NCI-H510A (cell line): Measurements from ENCODE around the gene HSPB8.
"Not testable (repeated sequence)": the region's sequence is repeated elsewhere in the genome, so short reads cannot be mapped to it uniquely, and the experiment has no call there.

Experiments used
- DNase-seq: peaks from one replicate; lab custom pipeline; 2025; lab: John Stamatoyannopoulos, UW

The HSPB8 gene

DNA sequence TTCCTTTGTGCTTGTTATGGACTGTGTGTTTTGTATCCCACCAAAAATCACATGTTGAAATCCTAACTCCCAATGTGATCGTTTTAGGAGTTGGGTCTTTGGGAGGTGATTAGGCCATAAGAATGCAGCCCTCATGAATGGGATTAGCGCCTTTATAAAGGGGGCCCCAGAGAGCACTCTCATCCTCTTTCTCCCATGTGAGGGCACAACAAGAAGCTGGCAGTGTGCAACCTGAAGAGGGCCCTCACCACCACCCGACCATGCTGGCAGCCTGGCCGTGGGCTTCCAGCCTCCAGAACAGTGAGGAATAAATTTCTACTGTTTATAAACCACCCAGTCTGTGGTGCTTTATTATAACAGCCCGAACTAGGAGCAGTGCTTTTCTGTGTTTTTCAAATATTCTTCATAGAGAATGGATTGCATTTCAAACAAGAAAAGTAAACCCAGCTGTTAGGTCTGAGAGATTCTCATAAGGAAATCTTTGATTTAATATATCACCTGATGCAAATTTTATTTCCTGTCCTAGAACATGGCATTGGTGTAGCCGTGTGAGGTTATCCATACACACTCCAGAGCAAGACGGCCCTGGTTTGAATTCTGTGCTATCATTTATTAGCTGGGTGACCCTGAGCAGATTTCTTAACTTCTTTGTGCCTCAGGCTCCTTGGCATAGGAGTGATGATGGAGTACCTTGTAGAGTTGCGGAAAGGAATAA, 27.8 kb downstream of the HSPB8 start:
- no peak for DNase-seq

DNA sequence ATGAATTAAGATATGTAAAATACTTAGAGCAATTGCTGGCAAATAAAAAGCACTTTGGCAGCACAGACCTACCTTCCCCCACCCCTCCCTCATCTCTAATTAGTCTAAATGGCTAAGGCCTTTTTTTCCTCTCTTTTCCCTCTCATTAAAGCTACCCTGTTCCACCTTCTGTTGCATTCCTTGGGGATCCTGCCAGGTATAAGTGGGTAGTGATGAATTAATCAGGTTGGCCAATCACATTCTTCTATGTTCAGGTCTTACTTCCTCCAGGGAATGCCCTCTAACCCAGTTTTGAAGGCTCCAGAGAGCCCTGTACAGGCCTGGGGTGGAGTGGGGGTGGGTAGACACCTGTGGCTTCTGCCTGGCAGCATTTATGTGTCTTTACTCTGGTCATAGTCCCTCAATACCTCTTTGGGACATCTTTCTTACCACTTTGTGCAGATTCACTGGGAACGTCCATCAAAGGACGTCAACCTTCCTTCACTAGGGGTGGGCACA, 28.4 kb downstream of the HSPB8 start:
- no peak for DNase-seq

DNA sequence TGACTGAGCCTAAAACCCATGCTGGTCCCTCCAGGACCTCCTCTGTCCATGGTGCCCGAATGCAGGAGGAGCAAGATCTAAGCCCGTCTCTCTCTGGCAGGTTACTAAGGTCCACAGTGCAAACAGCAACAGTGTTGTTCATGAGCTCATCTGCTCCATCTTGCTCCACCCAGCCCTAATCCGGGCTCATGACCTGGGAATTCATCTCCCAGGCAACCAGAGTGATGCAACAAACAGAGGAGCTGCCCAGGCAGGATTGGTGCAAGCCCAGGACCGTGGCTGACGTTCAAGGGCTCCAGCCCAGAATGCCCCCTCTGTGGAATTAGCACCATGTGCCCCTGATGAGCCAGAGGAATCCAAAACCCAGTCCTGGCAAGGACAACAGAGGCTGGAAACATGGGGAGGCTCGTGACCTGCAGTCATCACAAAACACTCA, 29.9 kb downstream of the HSPB8 start:
- DNase-seq, result peak; percentile 54

DNA sequence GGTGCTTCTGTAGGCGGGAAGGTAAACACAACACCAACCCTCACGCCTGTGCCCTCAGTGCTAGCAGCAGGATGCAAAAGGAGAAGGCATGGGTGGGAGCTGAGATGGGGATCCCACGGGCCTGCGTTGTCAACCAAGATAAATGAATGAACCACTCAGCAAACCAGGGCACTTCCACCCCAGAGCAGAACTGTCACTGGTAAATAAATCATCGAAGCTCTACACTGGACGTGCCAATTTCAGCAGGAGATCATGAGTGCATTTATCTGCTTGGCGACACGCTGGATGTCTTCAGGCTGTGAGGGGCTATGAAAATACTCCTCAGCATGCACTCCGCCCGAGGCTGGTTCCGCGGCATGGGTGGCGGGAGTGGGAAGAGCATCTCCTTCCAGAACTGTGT, 33.2 kb downstream of the HSPB8 start:
- no peak for DNase-seq

DNA sequence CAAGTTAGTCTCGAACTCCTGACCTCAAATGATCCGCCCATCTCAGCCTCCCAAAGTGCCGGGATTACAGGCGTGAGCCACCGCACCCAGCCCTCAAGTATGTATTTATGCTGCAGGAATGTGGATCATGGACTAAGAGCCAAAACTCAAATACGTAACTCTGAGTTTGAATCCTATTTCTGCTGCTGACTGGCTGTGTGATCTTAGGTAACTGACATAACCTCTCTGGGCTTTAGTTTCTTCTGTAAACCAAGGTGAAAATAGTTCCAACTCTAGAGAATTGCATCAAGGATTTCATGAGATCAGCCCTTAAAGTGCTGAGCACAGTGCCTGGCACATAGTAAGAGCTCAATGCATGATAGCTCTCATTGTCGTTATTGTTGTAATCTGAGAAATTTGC, 37.4 kb downstream of the HSPB8 start:
- DNase-seq, result no peak

DNA sequence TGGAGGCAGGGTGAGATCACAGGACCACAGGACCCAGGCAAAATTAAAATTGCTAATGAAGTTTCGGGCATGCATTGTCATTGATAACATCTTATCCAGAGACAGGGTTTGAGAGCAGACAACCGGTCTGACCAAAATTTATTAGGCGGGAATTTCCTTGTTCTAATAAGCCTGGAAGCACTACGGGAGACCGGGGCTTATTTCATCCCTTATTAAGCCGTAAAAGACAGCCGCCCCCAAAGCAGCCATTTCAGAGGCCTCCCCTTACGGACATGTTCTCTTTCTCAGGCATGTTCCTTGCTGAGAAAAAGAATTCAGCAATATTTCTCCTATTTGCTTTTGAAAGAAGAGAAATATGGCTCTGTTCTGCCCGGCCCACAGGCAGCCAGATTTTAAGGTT, 40.1 kb downstream of the HSPB8 start:
- DNase-seq, result not testable (repeated sequence)

DNA sequence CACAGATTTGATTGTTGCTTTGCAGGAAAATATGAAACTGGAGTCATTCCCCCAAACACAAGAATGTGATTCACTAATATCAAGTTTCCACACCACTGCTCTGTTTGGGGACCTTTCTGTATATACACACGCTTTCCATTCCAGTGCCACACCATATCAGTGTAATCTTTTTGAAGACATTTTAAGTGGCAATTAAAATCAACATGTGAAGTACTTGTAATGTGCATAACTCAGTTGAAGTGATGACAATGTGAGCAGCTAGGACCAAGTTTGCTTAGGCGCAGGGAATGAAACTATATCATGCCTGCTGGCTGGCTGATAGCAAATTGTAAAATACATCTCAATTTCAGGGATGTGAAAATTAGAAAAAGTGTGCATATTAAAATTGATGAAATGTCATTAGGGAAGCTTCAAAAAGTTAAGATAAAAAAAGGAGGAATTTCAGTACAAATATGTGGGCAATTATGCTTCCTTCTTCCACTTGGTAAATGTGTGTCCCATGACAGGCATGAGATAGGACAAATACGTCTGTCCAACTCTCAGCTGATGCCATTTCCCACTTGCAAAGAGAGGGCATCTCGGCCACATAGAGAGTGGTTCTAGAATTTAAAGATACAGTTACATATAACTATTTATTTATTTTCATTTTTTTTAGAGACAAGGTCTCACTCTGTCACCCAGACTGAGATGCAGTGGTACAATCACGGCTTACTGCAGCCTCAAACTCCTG, 43.7 kb downstream of the HSPB8 start:
- DNase-seq, result peak; percentile 35

DNA sequence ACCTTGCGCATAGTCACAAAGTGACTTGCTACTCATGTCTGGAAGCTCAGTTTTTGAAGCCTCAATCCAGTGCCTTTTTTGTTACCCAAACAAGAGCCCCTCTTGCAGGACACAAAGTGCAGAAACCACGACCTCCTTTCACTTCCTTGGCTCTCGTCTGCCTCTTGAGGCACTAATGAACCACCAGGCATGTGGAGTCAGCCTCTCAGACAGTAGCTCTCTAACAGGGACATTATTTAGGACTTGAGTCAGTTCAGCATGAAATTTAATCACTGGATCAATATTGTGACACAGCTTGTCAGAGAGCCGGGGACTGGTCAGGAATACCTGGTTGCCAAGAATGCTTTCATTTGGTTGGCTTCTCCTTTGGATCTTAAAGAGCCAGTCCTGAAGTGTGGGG, 46.7 kb downstream of the HSPB8 start:
- peak; percentile 34 for DNase-seq

DNA sequence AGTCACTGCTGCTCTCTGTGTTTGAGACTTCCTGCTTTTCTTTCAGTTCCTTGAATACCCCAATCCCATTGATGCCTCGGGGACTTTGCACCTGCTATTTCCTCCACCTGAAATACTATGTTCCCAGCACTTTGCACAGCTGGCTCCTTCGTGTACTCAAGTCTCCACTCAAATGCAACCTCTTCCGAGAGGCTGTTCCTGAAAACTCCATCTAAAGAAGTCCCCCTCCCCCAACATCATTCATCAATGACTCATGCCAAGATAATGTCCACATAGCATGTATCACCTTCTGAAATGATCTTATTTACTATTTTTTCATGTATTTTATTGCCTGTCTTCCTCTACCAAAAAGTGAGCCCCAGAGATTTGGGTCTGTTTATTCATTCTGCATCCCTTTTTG, 48.6 kb downstream of the HSPB8 start:
- DNase-seq, result no peak

DNA sequence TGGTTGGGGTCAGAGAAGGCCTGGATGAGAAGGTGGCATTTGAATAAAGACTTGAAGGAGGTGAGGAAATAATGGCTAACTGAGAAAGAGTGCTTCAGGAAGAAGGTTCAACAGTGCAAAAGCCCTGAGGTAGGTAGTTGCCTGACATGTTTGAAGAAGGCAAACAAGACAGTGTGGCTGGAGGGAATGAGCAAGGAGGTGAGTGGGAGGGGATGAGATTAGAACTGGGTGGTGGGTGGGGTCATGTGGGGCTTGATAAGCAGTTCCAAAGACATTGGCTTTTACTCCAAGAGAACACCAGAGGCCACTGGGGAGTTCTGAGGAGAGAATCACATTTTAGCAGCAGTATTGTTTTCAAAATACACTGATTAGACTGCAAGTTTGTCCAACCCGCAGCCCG, 50.5 kb downstream of the HSPB8 start:
- no peak for DNase-seq

DNA sequence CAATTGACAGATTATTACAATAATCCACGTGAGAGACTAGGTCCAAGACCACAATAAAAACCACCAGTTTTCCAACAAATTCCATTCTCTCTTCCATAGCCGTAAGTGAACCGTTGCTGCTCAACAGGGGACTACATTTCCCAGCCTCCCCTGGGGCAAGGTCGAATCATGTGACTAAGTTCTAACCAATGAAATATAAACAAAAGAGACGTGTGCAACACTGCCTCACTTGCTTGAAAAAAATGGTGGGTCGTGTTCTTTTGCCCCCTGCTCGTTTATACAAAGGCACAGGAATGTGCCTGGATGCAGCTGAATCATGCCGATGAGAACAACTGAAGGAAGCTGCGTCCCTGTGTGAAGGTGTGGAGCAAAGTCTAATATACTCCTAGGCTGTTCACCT, 51.1 kb downstream of the HSPB8 start:
- no peak for DNase-seq

DNA sequence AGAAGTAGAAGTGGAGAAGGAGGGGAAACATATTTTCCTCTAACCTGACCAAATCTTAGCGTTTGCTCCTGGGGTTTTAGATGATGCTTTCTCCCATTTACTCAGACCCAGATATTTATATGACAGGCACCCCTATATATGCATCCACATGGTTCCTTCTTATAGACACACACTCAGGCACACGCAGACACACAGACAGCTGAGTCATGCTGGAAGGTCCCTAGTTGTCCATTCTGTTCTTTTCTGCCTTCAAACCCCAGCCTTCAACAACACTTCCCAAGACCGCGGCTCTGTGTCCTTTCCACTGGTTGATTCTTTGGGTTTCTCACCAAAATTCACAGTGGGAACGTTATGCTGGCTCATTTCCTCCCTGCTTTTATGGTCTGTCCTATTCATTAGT, 52.1 kb downstream of the HSPB8 start:
- DNase-seq, result no peak

DNA sequence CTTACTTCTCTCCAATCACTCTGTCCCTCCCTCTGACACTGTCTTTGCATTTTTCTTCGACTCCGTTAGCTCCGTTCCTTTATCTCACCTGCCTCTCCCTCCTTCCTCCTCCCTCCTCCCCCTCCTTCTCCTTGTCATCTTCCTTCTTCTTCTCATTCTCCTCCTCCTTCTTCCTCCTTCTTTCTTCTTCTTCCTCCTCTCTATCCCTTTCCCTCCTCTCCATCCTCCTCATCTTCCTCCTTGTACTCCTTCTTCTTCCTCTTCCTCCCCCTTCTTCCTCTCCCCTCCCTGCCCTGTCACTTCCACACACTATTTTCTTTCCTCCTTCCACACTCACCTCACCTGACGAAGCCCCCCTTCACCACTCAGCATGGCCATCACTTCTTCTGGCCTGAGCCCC, 53.0 kb downstream of the HSPB8 start:
- no peak for DNase-seq

DNA sequence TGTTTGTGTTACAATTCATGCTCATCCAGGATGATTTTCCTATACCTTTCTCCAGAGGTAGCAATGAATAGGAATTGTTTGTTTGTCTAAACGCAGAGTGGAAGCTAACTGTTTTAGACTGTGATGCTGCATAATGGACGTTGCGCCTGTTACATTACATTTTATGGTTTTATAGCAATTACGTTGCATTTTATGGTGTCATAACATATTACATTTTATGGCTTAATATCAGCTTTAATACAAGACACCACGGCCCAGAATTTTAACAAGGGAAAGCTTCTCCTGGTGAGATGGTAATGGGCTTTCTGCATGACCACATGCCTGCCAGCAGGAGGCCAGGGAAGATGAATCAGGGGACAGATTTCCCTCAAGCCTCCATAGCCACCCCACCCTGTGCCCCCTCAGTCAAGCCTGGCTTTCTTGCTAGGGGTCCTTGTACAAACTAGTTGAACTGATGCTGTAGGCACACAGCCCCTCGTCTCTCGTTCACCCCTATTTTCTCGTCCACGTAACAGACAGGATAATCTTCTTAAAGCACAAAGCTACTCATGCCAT, 56.5 kb downstream of the HSPB8 start:
- DNase-seq, result no peak

DNA sequence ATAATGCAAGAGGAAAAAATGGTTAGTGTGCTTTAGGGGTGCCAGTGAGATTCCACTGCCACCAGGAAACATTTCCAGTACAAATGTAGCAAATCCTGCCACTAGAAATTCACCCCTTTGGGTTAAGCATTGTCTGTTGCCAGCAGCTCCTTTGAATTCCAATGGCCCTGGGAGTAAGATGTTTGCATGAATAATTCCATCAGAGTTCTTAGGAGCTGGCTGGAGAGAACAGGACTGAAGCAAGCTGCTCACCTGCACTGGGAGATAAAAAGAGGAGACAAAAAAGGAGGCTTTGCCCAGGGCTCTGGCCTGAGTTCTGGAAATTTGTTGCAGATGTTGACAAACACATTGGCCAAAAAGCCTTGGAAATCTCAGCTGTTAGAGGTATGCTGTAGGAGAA, 57.6 kb downstream of the HSPB8 start:
- no peak for DNase-seq

DNA sequence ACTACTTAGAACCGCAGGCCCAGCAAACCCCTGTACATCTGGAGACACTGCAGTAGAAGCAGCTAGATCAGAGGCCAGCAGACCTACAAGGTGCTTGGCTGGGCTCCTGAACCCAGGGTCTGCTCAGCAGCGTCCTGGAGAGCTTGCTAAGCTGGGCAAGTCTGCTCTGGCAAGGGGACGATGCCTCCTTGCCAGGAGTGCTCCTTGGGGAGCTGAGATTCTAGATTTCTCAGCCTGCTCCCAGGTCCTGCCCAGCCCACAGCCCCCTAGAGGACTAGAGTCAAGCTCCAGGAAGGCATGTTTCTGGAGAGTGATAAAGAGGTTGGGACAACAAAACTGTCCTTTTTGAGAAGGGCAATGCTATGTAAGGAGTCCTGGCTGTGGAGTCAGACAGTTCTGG, 60.3 kb downstream of the HSPB8 start:
- no peak for DNase-seq

DNA sequence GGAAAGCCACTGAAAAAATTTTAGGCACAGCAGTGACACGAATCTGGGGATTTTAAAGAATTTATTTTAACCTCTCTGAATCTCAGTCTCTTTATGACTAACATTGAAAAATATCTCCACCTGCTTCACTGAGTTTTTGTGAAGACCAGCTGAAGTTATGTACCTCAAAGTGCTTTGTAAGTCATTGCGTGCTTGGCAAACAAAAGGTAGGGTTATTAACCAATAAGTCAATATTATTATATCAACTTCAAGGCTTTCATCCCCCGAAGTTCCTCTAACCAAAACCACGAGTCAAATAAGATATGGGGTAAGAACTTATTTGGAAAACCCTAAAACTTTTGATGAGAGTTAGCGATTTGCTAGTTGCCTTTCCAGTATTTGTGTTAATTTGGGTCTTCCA, 62.3 kb downstream of the HSPB8 start:
- DNase-seq, result no peak

DNA sequence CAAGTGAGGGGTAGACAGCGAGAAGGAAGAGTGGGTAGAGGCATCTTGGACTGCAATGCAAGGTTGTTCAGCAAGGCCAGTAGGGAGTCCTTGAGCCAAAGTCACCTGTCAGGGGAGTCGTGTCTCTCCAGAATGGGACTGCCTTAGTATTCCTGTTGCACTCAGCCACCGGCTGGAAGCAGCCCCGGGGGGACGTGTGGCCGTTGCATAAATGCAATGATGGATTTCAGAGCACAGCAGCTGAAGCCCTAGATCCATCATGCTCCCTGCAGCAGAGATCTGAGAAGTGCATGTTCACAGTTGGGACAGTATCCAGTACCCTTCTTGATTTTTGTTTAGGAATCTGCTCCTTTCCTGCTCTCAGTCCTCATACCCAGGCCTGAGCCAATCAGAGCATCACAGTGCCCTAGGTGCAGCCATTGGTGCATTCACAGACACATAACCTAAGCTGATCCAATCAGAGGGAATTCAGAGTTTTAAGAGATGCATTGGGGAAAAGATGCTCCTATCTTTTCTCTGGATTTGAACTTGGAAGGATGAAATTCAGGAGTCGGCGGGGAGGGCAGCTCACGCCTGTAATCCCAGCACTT, 62.9 kb downstream of the HSPB8 start:
- no peak for DNase-seq
